Effector memory CD8-positive, alpha-beta T cell (primary cell): ENCODE data around the gene CACNA1C.

Experiments used
- ATAC-seq: fragments of 150-1000 bp; cut with Tn5 transposase; replicated peaks from 2 replicates; pipeline ENCODE4 v1.10.0; 2021; ENCODE audit warnings: mild to moderate bottlenecking, moderate library complexity
- DNase-seq, 3 experiments: peaks; one replicate each; pipeline ENCODE4 v3.0.0; 2021
- H3K27ac Mint-ChIP-seq, 2 donors: one replicate each; pipeline ENCODE4 v1.8.0; 2022; ENCODE audit warnings: mild to moderate bottlenecking in 2 of 2, mixed read lengths in 2 of 2, moderate library complexity in 2 of 2
- H3K27me3 Mint-ChIP-seq, 2 donors: one replicate each; pipeline ENCODE4 v1.8.0; 2022; ENCODE audit warnings: mixed read lengths in 2 of 2
- H3K36me3 Mint-ChIP-seq: one replicate; pipeline ENCODE4 v1.8.0; 2022; ENCODE audit warnings: mild to moderate bottlenecking, moderate library complexity, mixed read lengths; ENCODE audit not compliant: insufficient read depth
- H3K4me1 Mint-ChIP-seq, 2 donors: one replicate each; pipeline ENCODE4 v1.8.0; 2022; ENCODE audit warnings: low read depth in 2 of 2, mixed read lengths in 2 of 2
- H3K4me3 Mint-ChIP-seq, 2 donors: one replicate each; pipeline ENCODE4 v1.8.0; 2022; ENCODE audit warnings: mild to moderate bottlenecking in 2 of 2, mixed read lengths in 2 of 2, moderate library complexity in 2 of 2
- H3K9me3 Mint-ChIP-seq, 2 donors: one replicate each; pipeline ENCODE4 v1.8.0; 2022; ENCODE audit warnings: mixed read lengths in 2 of 2

CACNA1C gene

DNA sequence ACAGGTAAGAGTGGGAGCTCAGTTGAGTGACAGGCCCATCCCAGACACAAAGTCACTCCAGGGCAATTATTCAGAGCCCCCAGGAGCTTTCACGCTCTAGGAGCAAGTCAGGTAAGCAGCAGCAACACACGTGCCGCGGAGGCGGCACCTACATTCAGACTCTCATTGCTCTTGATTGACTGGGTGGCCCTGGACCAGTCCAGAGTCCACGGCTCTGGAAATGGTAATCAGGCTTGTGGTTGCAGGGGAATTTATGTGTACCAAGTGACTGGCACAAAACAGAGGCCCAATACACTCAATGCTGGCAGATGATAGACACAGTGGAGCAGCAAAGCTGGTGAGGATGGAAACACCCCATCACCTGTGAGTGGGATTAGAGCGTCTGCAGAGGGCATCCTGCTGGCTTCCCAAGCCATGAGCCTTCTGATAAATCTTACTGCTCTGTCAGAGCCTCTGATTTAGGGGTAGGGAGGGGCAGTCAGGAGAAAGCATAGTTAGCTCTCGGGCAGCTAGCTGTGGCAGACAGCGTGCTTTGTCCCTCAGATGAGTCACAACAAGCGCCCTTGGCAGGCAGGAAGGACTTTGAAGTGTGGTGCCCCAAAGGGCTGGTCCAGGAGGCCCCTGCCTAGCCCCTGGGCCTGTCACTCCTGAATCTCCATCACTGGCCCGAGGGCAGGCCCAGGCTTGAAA is 344.7 kb downstream of the CACNA1C start:
- DNase-seq (no peak), ATAC-seq (no peak)
- no peaks in the 10 kb centered on the region for H3K36me3 Mint-ChIP-seq
- H3K4me3 Mint-ChIP-seq, result no peak overlapping the region
- peaks cover 0 to 2% of the 10 kb centered on the region in 2 donors for H3K4me1 Mint-ChIP-seq
- H3K27ac Mint-ChIP-seq, result no peak overlapping the region
- no peaks in the 10 kb centered on the region for H3K9me3 Mint-ChIP-seq
- H3K27me3 Mint-ChIP-seq, result peaks cover 10 to 27% of the 10 kb centered on the region in 2 donors

DNA sequence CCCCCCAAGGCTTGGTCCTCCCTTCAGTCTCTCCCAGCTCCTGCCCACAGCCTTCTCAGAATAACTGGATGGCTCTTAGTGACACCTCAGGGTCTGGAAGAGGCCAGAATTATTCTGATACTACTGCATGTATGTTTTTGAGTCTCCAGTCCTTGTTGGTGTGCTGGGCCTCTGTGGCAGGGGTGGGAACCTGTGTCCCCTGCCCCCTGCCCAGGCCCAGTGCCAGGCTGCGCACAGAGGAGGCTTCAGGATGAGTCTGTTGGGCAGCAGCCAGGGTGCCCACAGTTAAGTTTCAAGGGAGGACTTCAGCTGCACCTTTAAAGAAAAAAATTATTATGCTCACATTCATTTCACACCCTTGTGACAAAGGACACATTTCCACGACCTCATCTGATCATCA is 348.3 kb downstream of the CACNA1C start:
- no peaks in the 10 kb centered on the region for H3K36me3 Mint-ChIP-seq
- H3K4me3 Mint-ChIP-seq, result no peak overlapping the region
- ATAC-seq (no peak), DNase-seq (no peak)
- H3K27me3 Mint-ChIP-seq, result peaks cover 10 to 43% of the 10 kb centered on the region in 2 donors
- H3K9me3 Mint-ChIP-seq, result no peaks in the 10 kb centered on the region
- peaks cover 0 to 2% of the 10 kb centered on the region in 2 donors for H3K4me1 Mint-ChIP-seq
- H3K27ac Mint-ChIP-seq, result no peak overlapping the region

- Mint-ChIP-seq H3K36me3 (no peaks in the 10 kb centered on the region), H3K27ac (no peak overlapping the region), H3K4me1 (peaks cover 0 to 2% of the 10 kb centered on the region in 2 donors), H3K9me3 (no peaks in the 10 kb centered on the region), H3K27me3 (peaks cover 10 to 43% of the 10 kb centered on the region in 2 donors), H3K4me3 (no peak overlapping the region)
- ATAC-seq (no peak), DNase-seq (no peak)
Measured at GRCh38 chr12:2402073-2402579, 349.3 kb downstream of the CACNA1C start.

- no peak overlapping the region for H3K27ac Mint-ChIP-seq
- no peak overlapping the region for H3K4me3 Mint-ChIP-seq
- DNase-seq, result no peak
- H3K27me3 Mint-ChIP-seq, result peaks cover 10 to 43% of the 10 kb centered on the region in 2 donors
- H3K9me3 Mint-ChIP-seq, result no peaks in the 10 kb centered on the region
- peaks cover 0 to 2% of the 10 kb centered on the region in 2 donors for H3K4me1 Mint-ChIP-seq
- ATAC-seq, result no peak
- H3K36me3 Mint-ChIP-seq, result no peaks in the 10 kb centered on the region
Measured at GRCh38 chr12:2403221-2403976, 350.6 kb downstream of the CACNA1C start.

DNA sequence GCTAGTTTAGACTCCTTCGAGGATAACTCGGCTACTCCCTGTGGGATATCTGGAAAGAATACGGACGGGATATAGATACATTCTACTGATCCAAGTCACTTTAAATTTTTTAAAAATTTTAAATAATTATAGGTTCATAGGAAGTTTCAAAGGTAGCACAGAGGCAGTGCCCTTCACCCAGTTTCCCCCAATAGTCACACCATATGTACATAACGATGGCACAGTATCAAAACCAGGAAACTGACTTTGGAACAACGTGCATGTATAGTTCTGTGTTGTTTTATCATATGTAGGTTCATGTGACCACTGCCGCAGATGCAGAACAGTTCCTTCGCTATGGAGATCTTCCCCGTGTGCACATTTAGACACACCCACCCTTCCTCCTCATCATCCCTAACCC is 352.3 kb downstream of the CACNA1C start:
- no peak overlapping the region for H3K27ac Mint-ChIP-seq
- H3K27me3 Mint-ChIP-seq, result peaks cover 0 to 38% of the 10 kb centered on the region in 2 donors
- peaks cover 0 to 2% of the 10 kb centered on the region in 2 donors for H3K4me1 Mint-ChIP-seq
- no peaks in the 10 kb centered on the region for H3K9me3 Mint-ChIP-seq
- no peak overlapping the region for H3K4me3 Mint-ChIP-seq
- no peak for ATAC-seq
- no peaks in the 10 kb centered on the region for H3K36me3 Mint-ChIP-seq
- no peak for DNase-seq

- ATAC-seq, result no peak
- no peak overlapping the region for H3K27ac Mint-ChIP-seq
- no peaks in the 10 kb centered on the region for H3K4me1 Mint-ChIP-seq
- no peak for DNase-seq
- no peaks in the 10 kb centered on the region for H3K9me3 Mint-ChIP-seq
- H3K4me3 Mint-ChIP-seq, result no peak overlapping the region
- H3K27me3 Mint-ChIP-seq, result peaks cover 7 to 34% of the 10 kb centered on the region in 2 donors
- H3K36me3 Mint-ChIP-seq, result no peaks in the 10 kb centered on the region
Measured at GRCh38 chr12:2406903-2407302, 354.1 kb downstream of the CACNA1C start.

DNA sequence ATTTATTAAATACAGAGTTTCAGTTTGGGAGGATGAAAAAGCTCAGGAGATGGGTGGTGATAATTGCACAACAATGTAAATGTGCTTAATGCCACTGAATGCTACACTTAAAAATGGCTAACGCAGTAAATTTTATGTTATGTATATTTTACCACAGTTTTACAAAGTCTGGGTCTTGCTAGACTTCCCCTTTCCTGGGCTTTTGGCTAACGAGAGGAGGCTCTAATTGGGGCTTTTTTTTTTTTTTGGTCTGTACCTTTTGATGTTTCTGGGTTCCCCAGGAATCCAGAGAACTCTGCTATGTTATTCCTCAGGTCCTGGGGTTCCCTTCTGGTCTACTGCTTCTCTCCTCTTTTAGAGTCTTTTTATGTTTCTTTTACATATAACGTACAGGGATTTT is 355.5 kb downstream of the CACNA1C start:
- Mint-ChIP-seq H3K27me3 (peaks cover 7 to 34% of the 10 kb centered on the region in 2 donors), H3K9me3 (no peaks in the 10 kb centered on the region), H3K36me3 (no peaks in the 10 kb centered on the region), H3K4me1 (no peaks in the 10 kb centered on the region), H3K27ac (no peak overlapping the region), H3K4me3 (no peak overlapping the region)
- DNase-seq, result no peak
- no peak for ATAC-seq

- DNase-seq (no peak), ATAC-seq (no peak)
- no peaks in the 10 kb centered on the region for H3K36me3 Mint-ChIP-seq
- H3K4me3 Mint-ChIP-seq, result no peak overlapping the region
- no peaks in the 10 kb centered on the region for H3K9me3 Mint-ChIP-seq
- H3K27me3 Mint-ChIP-seq, result peaks cover 17 to 31% of the 10 kb centered on the region in 2 donors
- no peaks in the 10 kb centered on the region for H3K4me1 Mint-ChIP-seq
- no peak overlapping the region for H3K27ac Mint-ChIP-seq
Measured at GRCh38 chr12:2409656-2410265, 357.0 kb downstream of the CACNA1C start.

GRCh38 chr12:2410496-2410895 is 357.7 kb downstream of the CACNA1C start:
- Mint-ChIP-seq H3K9me3 (no peaks in the 10 kb centered on the region), H3K27me3 (peaks cover 17 to 33% of the 10 kb centered on the region in 2 donors), H3K27ac (no peak overlapping the region), H3K36me3 (no peaks in the 10 kb centered on the region), H3K4me1 (no peaks in the 10 kb centered on the region), H3K4me3 (no peak overlapping the region)
- no peak for ATAC-seq
- no peak for DNase-seq

DNA sequence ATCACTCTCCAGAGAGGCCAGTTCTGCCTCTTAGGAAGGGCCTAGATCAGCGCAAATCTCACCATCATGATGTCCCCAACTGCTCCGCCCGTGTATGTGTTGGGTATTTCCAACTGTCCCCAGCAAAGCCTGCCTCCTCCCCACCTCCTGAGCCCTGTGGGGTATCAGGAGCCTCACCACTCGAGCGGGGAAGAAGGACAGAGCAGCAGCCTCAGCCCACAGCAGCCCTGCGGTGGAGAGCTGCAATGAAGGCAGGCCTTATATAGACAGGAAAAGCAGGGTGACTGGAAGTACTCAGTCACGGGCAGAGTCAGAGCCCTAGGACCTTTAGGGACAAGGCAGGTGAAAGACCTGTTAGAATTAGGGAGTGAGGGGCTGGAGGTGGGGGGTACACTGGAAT is 358.2 kb downstream of the CACNA1C start:
- H3K27ac Mint-ChIP-seq, result no peak overlapping the region
- peaks cover 21 to 38% of the 10 kb centered on the region in 2 donors for H3K27me3 Mint-ChIP-seq

GRCh38 chr12:2411616-2412304 is 359.0 kb downstream of the CACNA1C start:
- H3K27me3 Mint-ChIP-seq, result peaks cover 24 to 45% of the 10 kb centered on the region in 2 donors
- H3K27ac Mint-ChIP-seq, result no peak overlapping the region
- DNase-seq, result no peak
- H3K4me1 Mint-ChIP-seq, result no peaks in the 10 kb centered on the region
- H3K4me3 Mint-ChIP-seq, result no peak overlapping the region
- H3K36me3 Mint-ChIP-seq, result no peaks in the 10 kb centered on the region
- ATAC-seq, result no peak
- no peaks in the 10 kb centered on the region for H3K9me3 Mint-ChIP-seq

More for the DNA sequence above, 358.2 kb downstream of the CACNA1C start:
- ATAC-seq, result no peak
- no peaks in the 10 kb centered on the region for H3K4me1 Mint-ChIP-seq
- no peak for DNase-seq
- no peaks in the 10 kb centered on the region for H3K9me3 Mint-ChIP-seq
- no peak overlapping the region for H3K4me3 Mint-ChIP-seq
- no peaks in the 10 kb centered on the region for H3K36me3 Mint-ChIP-seq

DNA sequence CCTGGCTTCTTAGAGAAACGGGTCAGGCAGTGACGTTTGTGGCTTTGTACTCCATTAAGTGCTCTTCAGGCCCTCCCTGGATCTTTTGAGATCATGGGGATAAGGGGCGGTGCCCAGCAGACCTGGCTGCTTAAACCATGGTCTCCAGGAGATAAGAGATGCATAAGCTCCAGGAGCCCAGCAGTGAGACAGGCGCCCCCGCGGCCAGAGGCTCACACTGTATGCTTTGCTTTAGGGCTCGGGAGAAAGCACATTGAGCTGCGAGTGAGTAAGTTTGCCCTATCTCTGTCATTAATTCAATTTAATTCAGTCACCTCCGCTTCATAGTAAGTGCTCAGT is 359.5 kb downstream of the CACNA1C start:
- ATAC-seq, result no peak
- H3K4me1 Mint-ChIP-seq, result no peaks in the 10 kb centered on the region
- H3K4me3 Mint-ChIP-seq, result no peak overlapping the region
- no peaks in the 10 kb centered on the region for H3K36me3 Mint-ChIP-seq
- no peak overlapping the region for H3K27ac Mint-ChIP-seq
- H3K9me3 Mint-ChIP-seq, result no peaks in the 10 kb centered on the region
- peaks cover 24 to 45% of the 10 kb centered on the region in 2 donors for H3K27me3 Mint-ChIP-seq
- no peak for DNase-seq

GRCh38 chr12:2413301-2413700 is 360.5 kb downstream of the CACNA1C start:
- Mint-ChIP-seq H3K4me1 (no peaks in the 10 kb centered on the region), H3K4me3 (no peak overlapping the region), H3K27ac (no peak overlapping the region), H3K36me3 (no peaks in the 10 kb centered on the region), H3K27me3 (peaks cover 27 to 50% of the 10 kb centered on the region in 2 donors), H3K9me3 (no peaks in the 10 kb centered on the region)
- DNase-seq (no peak), ATAC-seq (no peak)
